HFFc6 (cell line): ENCODE measurements around the gene ETFB. TPM values are rescaled to one million over a fixed set of nuclear protein-coding genes. Genes with fewer than 3 reads are reported as not detected.

Source experiments
- DNase-seq: peaks from one replicate; pipeline ENCODE4 v3.0.0-alpha.2; 2018
- H3K27ac Mint-ChIP-seq: 2 replicates; pipeline ENCODE4 v1.8.0; 2020; ENCODE audit warnings: mild to moderate bottlenecking, mixed read lengths
- H3K27me3 Mint-ChIP-seq: 2 replicates; pipeline ENCODE4 v1.8.0; 2021; ENCODE audit warnings: mild to moderate bottlenecking, moderate library complexity, mixed read lengths; ENCODE audit not compliant: insufficient read depth
- H3K36me3 Mint-ChIP-seq: 2 replicates; pipeline ENCODE4 v1.8.0; 2021; ENCODE audit warnings: low read depth, mixed read lengths
- H3K4me1 Mint-ChIP-seq: 2 replicates; pipeline ENCODE4 v1.8.0; 2020; ENCODE audit warnings: low read depth, mixed read lengths
- H3K4me3 Mint-ChIP-seq: 2 replicates; pipeline ENCODE4 v1.8.0; 2020; ENCODE audit warnings: mild to moderate bottlenecking, moderate library complexity, mixed read lengths
- H3K9me3 Mint-ChIP-seq: 2 replicates; pipeline ENCODE4 v1.8.0; 2020; ENCODE audit warnings: mild to moderate bottlenecking, mixed read lengths
- CTCF ChIP-seq: fragments of 200-600 bp; sonication (generic); IDR thresholded peaks from 2 replicates; pipeline ENCODE4 v1.5.0; 2021; ENCODE audit warnings: antibody characterized with exemption, mild to moderate bottlenecking
- total RNA-seq, 6 experiments: library from RNA; stranded (reverse); fragmentation: NEBNext Ultra II Directional; extraction: Animal tissue kit (Norgen Biotek cat#: 25700); gene quantifications; 2 replicates in 1 of 6; 3 replicates in 5 of 6; pipeline ENCODE4 v1.2.3, GENCODE V29; 2021

Gene ETFB
- total RNA-seq, 6 experiments from 2014 or later, result 109 to 157 (median 132) TPM

DNA sequence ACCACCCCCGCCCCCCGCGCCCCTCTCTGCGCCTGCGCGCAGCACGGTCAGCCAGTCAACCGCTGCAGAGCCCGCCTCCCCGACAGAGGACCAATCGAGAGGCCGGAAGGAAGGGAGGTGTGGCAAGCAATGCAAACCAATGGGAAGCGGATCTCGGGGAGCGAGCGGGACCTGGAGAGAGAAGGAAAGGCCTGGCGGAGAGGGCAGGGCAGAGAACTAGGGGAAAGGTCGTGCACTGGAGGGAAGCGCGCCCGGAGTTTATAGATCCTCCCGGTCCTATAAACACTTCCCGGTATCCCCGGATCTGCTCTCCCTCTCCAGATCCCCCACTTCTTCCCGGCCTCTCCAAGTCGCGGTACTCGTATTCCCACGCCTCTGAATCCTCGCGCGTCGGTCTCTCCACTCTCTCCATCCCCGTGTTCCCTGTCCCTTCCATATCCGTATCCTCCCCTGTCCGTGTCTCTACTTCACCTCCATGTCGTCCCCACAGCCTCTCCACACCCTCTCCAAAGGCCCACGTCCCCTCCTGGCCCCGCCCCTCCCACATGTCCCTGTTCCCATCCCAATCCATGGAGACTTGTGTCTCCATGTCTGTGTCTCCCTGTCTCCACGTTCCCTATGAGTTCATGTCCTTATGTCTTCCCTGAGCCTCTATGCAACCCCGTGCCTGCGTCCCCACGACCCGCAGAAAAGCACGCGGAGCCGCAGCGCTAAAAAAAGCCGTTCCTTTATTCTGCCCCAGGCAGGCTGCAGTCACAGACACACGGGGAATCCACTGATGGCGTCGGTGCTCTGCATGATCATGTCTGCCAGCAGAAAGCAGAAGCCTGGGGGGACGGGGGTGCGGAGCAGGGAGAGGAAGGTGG is 434 bp upstream of the ETFB start:
- no peak for TF ChIP-seq CTCF
- H3K27ac Mint-ChIP-seq, result peak overlapping the region; percentile 97
- peaks cover 5% of the 10 kb centered on the region; the same call in 1 of the 2 replicates for H3K36me3 Mint-ChIP-seq
- peak; percentile 98 for DNase-seq
- H3K9me3 Mint-ChIP-seq, result no peaks in the 10 kb centered on the region
- H3K4me1 Mint-ChIP-seq, result peaks cover 44% of the 10 kb centered on the region
- peaks cover 12% of the 10 kb centered on the region for H3K27me3 Mint-ChIP-seq
- peak overlapping the region; percentile 97 for H3K4me3 Mint-ChIP-seq

- peak; percentile 32 for DNase-seq
- Mint-ChIP-seq H3K27ac (peak overlapping the region; percentile 97), H3K4me3 (peak overlapping the region; percentile 97), H3K9me3 (no peaks in the 10 kb centered on the region), H3K36me3 (peaks cover 5% of the 10 kb centered on the region; the same call in 1 of the 2 replicates), H3K4me1 (peaks cover 44% of the 10 kb centered on the region), H3K27me3 (peaks cover 2% of the 10 kb centered on the region)
- TF ChIP-seq CTCF, result no peak
Observed at GRCh38 chr19:51365211-51365964, 800 bp downstream of the ETFB start.

GRCh38 chr19:51364200-51365106 is 1.7 kb downstream of the ETFB start:
- Mint-ChIP-seq H3K4me1 (peaks cover 48% of the 10 kb centered on the region), H3K36me3 (peaks cover 5% of the 10 kb centered on the region; the same call in 1 of the 2 replicates)
- peak; percentile 6 for DNase-seq

GRCh38 chr19:51361239-51361638 is 4.9 kb downstream of the ETFB start:
- peaks cover 11% of the 10 kb centered on the region for H3K36me3 Mint-ChIP-seq
- H3K27ac Mint-ChIP-seq, result no peak overlapping the region
- no peaks in the 10 kb centered on the region for H3K9me3 Mint-ChIP-seq

More at GRCh38 chr19:51364200-51365106, 1.7 kb downstream of the ETFB start:
- TF ChIP-seq CTCF, result no peak
- Mint-ChIP-seq H3K9me3 (no peaks in the 10 kb centered on the region), H3K27me3 (no peaks in the 10 kb centered on the region), H3K27ac (peak overlapping the region; percentile 98), H3K4me3 (peak overlapping the region; percentile 67)

More at GRCh38 chr19:51361239-51361638, 4.9 kb downstream of the ETFB start:
- DNase-seq, result no peak
- H3K27me3 Mint-ChIP-seq, result no peaks in the 10 kb centered on the region; the same call in 1 of the 2 replicates
- peaks cover 50% of the 10 kb centered on the region for H3K4me1 Mint-ChIP-seq
- TF ChIP-seq CTCF, result no peak
- H3K4me3 Mint-ChIP-seq, result no peak overlapping the region
